GM19025 (cell line): ENCODE measurements around the gene CUX1.

ENCODE experiments used
- ATAC-seq: cut with Tn5 transposase; IDR thresholded peaks from one replicate; pipeline ENCODE4 v1.9.1; 2021; ENCODE audit warnings: mild to moderate bottlenecking, low read depth, moderate library complexity; ENCODE audit not compliant: unreplicated experiment

Gene CUX1

DNA sequence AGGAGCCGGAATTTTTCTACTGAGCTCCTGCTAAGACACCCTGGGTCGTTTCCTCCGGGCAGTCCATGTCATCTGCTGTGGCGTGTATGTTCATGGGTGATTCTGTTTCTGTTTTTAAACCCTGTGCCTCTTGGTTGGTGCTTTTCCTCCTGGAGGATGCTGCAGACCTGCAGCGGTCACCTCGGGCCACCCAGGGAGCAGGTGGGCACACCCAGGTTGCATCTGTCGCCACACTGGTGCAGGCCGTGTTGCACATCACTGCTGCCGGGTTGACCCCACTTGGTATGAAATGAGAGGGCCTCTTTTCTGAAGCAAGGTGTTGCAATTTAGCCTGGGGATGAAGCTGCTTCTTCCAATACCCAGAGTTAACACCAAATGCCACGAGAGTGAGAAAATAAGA is 127.2 kb downstream of the CUX1 start:
- no peak for ATAC-seq

DNA sequence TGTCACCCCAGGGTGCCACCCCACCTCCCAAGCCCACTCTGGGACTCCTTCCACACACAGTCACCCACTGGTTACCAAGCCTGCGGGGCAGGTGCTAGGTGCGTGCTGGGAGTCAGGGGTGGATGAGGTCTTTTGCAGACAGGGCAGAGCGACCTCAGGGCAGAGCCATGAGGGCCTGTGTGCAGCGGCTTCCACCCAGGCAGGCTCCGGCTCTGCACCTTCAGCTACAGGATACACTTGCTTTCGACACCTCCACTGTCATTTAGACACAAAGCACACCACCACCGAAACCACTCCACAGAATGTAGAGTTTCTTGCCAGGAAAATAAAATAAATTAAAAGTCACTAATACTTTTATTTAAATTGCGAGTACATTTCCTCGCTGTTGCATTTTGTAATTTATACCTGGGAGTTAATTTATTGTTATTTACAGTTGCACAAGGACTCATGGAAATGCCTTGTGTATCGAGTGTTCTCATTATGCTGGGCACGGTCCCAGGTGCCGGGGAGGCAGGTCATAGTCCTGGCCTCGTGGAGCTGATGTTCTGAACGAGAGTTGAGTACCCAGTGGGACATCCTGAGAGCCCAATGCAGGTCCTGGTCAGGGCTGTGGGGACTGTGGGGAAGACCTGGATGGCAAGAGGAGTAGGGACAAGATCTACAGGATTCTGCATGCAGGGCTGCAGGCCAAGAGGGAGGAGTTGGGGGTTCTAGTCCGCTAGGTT is 127.8 kb downstream of the CUX1 start:
- ATAC-seq = no peak

DNA sequence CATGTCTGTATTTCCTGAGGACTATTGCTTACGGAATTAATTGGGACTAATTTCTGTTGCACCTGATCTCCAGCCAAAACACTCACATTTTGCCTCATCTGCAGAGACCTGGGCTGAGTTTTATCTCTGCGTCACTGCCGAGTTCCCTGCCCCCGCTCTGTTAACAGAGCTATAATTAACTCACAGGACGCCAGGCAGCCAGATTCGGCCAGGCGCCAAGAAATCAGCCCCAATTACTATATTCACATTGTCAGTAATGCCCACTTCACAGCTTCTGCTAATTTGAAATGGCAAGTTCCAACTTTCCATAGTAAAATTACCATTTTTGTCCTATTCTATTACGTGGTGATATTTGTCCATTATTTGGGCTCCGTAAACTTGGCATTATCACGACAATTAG is 130.5 kb downstream of the CUX1 start:
- ATAC-seq = no peak

DNA sequence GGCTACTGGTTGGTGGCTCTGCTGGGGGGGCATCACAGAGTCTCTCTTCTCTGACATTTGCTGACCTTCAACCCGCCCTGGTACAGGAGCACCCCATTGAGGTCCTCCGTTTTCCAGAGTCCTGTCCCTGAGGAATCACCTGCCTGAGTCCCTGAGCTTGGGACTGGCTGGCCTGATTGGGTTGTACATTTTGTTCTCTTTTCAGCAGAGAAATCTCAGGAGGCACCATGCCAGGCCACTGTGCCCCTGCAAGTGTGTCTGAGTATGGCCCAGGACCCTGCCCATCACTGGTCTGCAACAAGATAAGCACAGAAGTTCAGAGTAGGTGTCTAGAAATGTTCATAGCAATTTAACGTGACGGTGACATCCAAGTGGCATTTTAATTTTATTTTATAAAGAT is 131.2 kb downstream of the CUX1 start:
- no peak for ATAC-seq

DNA sequence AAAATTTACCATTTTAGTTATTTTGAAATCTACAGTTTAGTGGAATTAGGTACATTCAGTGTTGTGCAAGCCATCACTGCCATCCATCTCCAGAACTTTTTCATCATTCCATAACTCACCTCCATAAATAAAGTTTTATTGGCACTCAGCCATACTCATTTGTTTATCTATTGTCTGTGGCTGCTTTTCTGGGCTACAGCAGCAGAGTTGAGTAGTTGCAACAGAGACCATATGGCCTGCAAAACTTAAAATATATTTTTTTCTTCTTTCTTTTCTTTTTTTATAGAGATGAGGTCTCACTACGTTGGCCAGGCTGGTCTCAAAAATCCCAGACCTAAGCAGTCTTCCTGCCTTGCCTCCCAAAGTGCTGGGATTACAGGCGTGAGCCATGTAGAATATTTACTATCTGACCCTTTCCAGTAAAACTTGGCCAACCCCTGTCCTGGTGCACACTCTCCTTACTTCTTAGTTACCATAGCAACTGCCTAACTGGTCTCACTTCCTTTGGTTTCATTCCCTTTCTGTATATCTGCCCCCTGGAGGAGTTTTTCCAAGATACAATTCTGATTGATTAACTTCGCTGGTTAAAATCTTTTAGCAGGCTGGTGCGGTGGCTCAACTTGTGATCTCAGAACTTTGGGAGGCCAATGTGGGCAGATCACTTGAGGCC is 133.2 kb downstream of the CUX1 start:
- no peak for ATAC-seq

DNA sequence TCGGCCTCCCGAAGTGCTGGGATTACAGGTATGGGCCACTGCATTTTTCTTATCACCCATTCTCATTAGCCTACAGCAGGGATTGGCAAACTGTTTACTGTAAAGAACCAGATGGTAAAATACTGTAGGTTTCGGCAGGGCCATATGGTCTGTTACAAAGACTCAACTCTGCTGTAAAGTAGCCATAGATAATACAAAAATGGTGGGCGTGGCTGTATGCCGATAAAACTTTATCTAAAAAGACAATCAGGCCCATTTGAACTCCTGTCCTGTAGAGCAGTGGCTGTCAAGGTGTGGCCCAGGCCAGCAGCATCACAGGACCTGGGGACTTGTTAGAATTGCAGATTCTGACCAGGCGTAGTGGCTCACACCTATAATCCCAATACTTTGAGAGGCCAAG is 134.3 kb downstream of the CUX1 start:
- no peak for ATAC-seq

DNA sequence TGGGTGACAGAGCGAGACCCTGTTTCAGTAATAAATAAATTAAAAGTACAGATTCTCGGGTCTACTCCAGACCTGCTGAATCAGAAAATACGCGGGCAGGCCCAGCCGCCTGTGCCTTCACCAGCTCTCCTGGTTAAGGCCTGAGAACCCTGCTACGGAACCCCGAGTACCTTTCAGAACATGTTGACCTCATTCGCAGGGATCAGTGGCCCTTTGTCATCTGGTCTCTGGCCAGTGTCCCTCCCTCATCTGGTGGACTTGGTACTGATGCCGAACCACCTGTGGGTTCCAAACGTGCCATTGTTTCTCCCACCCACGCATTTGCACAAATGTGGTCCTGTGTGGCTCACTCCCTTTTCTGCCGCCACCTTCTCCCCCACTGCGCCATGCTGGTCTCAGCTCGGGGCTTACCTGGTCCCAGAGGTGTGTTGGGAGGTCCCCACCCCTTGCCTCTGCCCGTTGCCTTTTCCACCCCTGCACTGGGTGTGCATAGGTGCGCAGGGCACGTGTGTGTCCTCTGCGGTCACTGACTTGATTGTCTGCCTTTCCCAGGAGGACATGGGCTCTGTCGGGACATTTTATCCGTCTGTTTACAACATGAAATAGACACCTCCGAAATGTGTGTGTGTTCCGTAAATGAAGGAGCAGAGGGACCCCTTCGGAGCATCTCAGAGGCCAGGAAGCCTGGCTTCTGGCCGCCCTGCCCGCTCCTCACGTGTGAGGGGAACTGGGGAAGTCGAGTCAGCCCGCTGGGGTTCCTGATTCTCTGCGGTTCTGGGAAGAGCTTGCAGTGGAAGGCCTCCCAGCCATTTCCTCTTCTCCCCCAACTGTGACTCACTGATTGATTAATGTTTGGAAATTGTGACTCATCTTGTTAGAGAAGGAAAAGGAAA is 135.2 kb downstream of the CUX1 start:
- ATAC-seq = no peak

DNA sequence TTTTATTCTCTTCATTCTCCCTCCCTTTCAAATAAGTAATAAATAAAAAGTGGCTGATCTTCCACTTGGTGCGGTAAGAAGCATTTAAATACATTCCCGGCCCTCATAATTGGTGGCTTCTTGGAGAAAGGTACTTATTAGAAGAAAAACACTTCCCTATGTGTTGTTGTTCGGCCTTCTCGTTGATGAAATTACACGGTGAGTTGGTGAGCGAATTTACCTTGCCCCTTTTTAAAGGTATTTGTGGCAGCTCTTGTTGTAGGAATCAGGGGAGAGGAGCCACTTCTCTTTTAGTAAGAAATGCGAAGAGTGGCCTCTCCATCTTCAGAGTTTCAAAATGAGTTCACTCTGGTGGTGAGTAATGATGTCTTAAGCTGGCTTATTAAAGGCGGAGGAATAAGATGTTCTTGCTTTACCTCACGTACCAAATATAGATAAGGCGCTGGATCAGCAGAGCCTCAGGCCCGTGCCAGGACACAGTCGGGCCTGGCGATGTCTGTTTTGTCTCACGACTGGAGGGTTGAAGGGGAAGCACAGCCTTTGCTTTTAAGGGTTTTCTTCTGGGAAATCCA is 135.9 kb downstream of the CUX1 start:
- ATAC-seq = no peak

DNA sequence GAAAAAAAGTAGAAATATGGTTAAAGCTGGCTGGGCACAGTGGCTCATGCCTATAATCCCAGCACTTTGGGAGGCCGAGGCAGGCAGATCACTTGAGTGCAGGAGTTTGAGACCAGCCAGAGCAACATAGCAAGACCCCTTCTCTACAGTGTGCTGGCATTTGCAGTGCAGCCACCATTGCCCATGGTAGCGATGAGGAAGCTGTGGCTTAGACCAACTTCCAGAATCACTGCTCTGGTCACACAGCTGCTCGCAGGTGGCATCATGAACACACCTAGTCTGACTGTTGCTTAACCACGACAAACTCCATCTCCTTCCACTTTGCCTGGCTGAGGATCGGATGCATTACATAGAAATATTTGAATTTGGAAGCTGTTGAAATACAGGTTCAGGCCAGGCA is 137.1 kb downstream of the CUX1 start:
- no peak for ATAC-seq

DNA sequence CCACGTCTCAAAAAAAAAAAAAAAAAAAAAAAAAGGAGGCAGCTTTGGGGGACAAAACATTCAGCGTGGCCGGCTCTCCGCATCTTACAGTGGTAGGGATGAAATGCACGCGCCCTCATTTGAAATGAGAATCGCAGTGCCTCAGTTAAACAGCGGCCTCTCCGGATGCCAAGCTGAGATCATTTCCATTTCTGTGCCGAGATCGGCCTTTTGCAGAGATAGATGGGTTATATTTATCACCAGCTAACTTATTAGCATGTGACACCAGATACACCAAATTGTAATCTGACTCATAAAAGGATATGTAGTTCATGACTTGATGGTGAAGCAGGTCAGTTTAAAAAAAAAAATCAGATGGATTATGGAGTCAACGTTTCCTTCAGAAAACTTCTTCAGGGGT is 138.7 kb downstream of the CUX1 start:
- ATAC-seq = no peak

DNA sequence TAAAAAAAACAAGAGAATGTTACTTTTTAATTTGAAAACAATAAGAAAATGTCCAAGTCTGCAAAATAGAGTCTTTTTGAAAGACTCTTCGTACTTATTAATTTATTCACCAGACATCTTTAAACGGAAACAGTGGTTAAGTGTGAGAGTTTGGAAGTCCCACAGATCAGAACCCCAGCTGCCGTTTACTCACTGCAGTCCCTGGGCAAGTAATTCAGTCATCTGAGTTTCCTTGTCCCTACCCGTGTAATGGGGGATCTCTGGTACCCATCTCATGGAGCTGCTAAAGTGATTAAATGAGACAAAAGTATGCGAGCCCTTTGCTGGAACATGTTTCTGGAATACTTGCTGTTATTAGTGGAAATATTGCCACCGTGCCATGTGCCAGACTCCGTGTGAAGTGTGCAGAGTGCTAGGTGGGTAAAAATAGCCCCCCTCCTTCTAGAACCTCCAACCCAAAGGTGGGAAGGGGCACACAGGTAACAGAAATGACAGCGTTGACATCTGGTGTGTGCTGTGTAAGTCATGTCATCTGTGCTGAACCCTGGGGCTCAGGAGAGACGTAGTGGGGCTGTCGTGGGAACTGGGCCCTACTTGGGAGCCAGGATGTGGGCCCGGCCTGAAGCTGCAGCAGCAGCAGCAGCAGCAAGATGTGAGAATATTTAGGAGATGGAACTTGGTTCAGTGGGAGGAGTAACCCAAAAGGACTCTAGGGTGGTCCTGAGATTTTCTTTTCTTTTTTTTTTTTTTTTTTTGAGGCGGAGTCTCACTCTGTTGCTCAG is 140.5 kb downstream of the CUX1 start:
- ATAC-seq = no peak

DNA sequence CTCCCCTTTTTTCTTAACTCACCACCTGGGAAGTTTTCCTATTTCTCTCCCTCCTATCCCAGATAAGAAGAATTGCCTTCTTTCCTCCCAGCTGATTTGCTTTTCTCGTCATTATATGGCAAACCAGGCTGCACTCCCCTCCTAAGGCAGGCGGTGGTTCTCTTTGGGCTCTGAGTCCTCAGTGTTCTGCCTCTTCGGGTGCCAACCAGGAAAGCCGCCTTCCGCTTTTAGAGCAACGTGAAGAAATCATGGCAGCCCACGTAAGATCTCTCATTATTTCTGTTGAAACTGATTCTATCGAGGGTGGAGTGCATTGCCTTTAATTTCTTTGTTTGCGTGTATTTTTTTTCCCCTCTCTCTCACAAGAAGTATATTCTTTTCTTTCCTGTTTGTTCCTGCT is 141.9 kb downstream of the CUX1 start:
- no peak for ATAC-seq

DNA sequence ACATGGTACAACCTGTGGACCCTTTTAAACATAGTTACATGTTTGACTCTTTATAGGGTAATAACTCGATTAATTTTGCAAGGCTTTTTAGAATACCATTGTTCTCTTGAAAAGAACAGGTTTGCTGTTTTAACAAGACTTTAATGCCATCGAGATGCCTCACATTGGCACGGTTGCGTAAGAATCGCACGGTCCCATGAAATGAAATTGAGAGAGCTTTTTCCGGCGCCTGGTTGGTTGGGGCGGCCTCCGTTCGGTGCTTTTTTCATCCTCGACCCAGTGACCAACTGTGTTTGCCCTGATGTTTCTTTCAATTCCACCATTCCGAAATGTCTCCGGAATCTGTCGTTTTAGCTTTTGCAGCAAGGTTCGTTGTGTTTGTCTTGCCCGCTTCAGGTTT is 142.4 kb downstream of the CUX1 start:
- ATAC-seq = no peak

DNA sequence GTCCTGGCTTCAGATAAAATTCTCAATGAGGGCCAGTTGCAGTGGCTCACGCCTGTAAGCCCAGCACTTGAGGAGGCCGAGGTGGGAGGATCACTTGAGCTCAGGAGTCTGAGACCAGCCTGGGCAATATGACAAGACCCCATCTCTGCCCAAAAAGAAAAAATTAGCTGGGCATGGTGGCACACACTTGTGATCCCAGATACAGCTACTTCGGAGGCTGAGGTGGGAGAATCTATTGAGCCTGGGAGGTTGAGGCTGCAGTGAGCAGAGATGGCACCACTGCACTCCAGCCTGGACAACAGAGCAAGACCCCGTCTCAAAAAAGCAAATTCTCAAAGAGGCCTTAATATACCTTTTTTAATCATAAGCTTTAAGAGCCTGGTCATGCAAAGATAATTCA is 142.9 kb downstream of the CUX1 start:
- no peak for ATAC-seq

DNA sequence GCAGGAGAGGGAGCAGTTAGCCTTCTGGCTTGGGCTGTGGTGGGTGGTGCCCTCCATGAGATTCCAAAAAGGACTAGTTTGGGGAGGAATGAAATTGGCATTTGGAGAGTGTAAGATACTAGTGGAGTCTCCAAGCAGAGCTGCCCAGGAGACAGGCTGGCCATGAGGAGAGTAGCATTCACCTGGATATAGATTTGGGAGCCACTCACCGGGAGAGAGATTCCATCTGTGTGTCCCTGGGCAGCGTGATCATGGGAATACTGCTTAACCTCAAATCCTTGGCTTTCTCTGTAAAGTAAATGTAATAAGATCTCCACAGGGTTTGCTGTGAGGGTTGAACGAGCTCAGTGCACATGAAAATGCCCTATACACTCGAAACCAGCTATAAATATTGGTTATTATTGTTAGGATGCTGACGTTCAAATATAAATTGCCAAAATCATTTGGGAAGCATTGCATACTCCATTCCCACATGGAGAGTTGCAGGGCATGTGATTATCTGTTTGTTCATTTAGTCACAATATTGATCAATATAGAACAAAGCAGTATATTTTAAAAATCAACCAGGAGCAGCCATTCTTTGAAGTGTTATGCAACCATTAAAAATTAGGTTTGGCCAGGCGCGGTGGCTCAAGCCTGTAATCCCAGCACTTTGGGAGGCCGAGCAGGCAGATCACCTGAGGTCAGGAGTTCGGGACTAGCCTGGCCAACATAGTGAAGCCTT is 143.7 kb downstream of the CUX1 start:
- ATAC-seq = no peak

DNA sequence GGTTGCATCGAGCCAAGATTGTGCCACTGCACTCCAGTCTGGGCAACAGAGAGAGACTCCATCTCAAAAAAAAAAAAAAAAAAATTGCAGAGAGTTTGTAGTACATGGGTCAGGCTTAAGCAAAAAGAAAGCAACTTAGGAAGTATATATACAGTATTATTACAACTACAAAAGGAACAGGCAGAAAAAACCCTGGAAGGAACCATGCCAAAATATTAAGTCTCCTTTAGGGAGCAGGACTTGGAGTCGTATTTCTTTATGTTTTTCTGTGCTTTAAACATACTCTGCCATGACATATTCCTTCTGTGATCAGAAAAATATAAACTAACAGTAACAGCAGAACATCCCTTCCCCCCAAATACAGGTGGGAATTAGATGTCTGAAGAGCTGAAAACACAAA is 144.4 kb downstream of the CUX1 start:
- no peak for ATAC-seq

DNA sequence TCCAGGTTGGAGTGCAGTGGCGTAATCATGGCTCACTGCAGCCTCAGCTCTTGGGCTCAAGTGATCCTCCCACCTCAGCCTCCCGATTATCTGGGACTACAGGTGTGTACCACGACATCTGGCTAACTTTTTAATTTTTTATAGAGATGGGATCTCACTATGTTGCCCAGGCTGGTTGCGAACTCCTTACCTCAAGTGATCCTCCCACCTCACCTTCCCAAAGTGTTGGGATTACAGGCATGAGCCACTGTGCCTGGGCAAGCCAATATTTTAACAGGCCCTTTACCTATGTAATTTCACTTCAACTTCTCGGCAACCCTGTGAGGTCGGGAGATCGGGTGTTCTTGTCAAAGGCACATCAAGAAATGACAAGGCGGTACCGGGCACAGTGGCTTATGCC is 146.3 kb downstream of the CUX1 start:
- ATAC-seq = no peak

DNA sequence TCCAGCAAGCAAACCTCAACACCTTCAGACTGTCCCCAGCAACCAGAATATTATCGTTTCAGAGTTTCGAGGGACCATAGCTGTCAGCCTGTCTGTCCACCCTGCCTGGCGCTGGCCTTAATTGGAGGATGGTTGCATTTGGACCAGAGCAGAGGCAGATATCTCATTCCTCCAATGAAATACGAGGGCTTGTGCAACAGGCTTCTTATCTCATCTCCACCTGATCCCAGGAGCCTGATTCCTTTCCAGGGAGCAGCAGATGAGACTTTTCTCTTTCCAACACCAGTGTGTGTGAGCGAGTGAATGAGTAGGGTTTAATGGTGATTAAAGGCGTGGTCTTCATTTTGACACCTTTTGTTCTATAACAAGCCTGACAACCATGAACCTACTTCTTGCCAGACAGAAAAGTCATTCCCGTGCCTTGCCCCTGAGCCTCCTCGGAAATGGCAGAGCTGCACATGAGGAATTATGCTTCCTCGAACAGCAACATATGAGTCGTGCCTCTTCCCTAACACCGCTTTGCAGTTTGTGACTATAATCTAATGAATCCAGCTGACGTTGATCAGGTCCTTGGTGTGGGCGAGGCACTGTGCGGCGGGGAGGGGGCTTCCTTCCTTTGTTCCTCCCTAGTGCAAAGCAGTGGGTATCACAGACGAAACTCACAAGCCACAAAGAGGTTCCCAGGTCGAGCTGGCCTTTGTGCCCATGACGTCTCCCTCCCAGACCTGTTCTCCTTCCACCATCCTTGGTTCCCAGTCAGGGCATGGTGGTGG is 147.4 kb downstream of the CUX1 start:
- ATAC-seq = no peak
